ENCODE measurements around the gene CWC25. TPM values are rescaled to one million over a fixed set of nuclear protein-coding genes. Genes with fewer than 3 reads are reported as not detected.
A peak's percentile ranks its signal among the peaks of the same experiment; 100 is the strongest.

CWC25 gene
- total and polyA plus RNA-seq, 12 donors, result 4.5 to 47.8 (median 18.0) TPM

DNA sequence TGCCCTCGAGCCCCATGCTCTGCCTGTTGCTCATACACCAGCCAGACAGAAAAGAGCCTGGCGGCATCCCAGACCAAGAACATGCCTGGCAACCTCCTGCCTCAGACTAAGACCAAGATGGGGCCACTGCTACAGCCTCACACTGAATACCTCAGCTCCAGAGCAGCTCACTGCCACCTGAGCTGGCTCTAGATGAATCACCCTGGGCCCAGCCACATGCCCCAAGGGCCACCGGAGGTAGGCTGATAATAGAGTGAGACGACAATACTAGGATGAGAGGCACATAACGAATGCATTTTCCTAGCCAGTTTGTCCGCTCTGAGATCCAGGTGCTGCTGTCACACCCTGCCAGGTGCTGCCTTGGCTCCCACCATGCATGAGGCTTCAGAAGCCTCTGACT lies 38.7 kb downstream of the CWC25 start:
- Histone ChIP-seq H3K4me1 (replicated peaks in 1 of 2) (peaks cover 7 to 27% of the 10 kb centered on the region in 2 donors), H3K9me3 (replicated peaks in 1 of 3) (no peaks in the 10 kb centered on the region), H3K27ac (no peak overlapping the region), H3K27me3 (no peaks in the 10 kb centered on the region), H3K4me3 (no peak overlapping the region), H3K36me3 (replicated peaks in 1 of 2) (peaks cover 0 to 51% of the 10 kb centered on the region in 2 donors)
- TF ChIP-seq, protein P1, sequence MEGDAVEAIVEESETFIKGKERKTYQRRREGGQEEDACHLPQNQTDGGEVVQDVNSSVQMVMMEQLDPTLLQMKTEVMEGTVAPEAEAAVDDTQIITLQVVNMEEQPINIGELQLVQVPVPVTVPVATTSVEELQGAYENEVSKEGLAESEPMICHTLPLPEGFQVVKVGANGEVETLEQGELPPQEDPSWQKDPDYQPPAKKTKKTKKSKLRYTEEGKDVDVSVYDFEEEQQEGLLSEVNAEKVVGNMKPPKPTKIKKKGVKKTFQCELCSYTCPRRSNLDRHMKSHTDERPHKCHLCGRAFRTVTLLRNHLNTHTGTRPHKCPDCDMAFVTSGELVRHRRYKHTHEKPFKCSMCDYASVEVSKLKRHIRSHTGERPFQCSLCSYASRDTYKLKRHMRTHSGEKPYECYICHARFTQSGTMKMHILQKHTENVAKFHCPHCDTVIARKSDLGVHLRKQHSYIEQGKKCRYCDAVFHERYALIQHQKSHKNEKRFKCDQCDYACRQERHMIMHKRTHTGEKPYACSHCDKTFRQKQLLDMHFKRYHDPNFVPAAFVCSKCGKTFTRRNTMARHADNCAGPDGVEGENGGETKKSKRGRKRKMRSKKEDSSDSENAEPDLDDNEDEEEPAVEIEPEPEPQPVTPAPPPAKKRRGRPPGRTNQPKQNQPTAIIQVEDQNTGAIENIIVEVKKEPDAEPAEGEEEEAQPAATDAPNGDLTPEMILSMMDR (IDR thresholded peaks at IDR 0.05), result no peak
- TF ChIP-seq POLR2A (IDR thresholded peaks at IDR 0.05), result no peak
- 47 to 85% (median 62%) methylated on average over 2 to 6 of the region's 6 CpGs for WGBS, 4 donors
- intact Hi-C loops (cut with DNase I), result no loop called here
- peak in 2 of 7 donors; percentile 40 to 42 for DNase-seq

DNA sequence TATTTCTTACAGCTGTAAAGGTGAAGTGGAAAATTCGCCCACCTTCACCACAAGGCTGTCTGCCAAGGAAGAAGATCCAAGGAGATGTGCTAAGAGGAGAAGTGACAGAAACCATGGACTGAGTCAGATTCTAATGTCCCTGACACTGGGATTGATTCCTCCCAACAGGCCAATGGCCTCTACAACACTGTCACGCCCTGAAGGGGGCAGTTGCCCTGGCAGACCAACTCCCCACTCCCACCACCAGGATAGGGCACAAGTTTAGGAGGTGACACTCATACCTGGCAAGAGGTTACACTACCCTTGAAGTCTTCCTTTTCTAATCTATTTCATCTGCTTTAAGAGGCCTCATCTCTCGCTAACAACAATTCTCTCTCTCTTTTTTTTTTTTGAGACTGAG lies 41.9 kb downstream of the CWC25 start:
- DNase-seq, result no peak
- TF ChIP-seq POLR2A (IDR thresholded peaks at IDR 0.05), result no peak
- Histone ChIP-seq H3K9me3 (replicated peaks in 1 of 3) (no peaks in the 10 kb centered on the region), H3K4me1 (replicated peaks in 1 of 2) (peaks cover 0 to 10% of the 10 kb centered on the region in 2 donors), H3K36me3 (replicated peaks in 1 of 2) (peaks cover 0 to 82% of the 10 kb centered on the region in 2 donors), H3K27ac (no peak overlapping the region), H3K27me3 (no peaks in the 10 kb centered on the region), H3K4me3 (no peak overlapping the region)
- intact Hi-C loops (cut with DNase I), result no loop called here
- 74 to 80% (median 75%) methylated on average over 3 of the region's 3 CpGs for WGBS, 4 donors

- no peaks in the 10 kb centered on the region for H3K9me3 ChIP-seq (replicated peaks in 1 of 3)
- H3K27ac ChIP-seq, result no peak overlapping the region
- H3K4me3 ChIP-seq, result no peak overlapping the region
- no peak for TF ChIP-seq POLR2A (IDR thresholded peaks at IDR 0.05)
- TF ChIP-seq, protein P1 (IDR thresholded peaks at IDR 0.05), result no peak
- peaks cover 0 to 98% of the 10 kb centered on the region in 2 donors for H3K36me3 ChIP-seq (replicated peaks in 1 of 2)
- WGBS, 4 donors, result 89 to 92% (median 89%) methylated on average over 23 of the region's 23 CpGs
- no peak for DNase-seq
- H3K27me3 ChIP-seq, result no peaks in the 10 kb centered on the region
- intact Hi-C loops (cut with DNase I), result no loop called here
- H3K4me1 ChIP-seq (replicated peaks in 1 of 2), result no peaks in the 10 kb centered on the region
Observed at GRCh38 chr17:38779965-38780752, 45.0 kb downstream of the CWC25 start.

GRCh38 chr17:38777641-38778250 lies 47.4 kb downstream of the CWC25 start:
- Histone ChIP-seq H3K36me3 (replicated peaks in 1 of 2) (peaks cover 0 to 100% of the 10 kb centered on the region in 2 donors), H3K9me3 (replicated peaks in 1 of 3) (no peaks in the 10 kb centered on the region), H3K4me3 (no peak overlapping the region), H3K4me1 (replicated peaks in 1 of 2) (no peaks in the 10 kb centered on the region), H3K27me3 (no peaks in the 10 kb centered on the region), H3K27ac (no peak overlapping the region)
- no peak for DNase-seq
- TF ChIP-seq POLR2A (IDR thresholded peaks at IDR 0.05), result no peak
- TF ChIP-seq, protein P1 (IDR thresholded peaks at IDR 0.05), result no peak
- intact Hi-C loops (cut with DNase I), result no loop called here
- WGBS, 4 donors, result 57 to 63% (median 62%) methylated on average over 7 of the region's 7 CpGs

Data from adrenal gland (tissue), 12 donors.